IPS DF 4.7 (cell line): ENCODE data around the gene OR2M5.

Experiments used
- DNase-seq: peaks from one replicate; pipeline ENCODE4 v3.0.0-alpha.2; 2013; ENCODE audit warnings: low spot score; ENCODE audit errors: extremely low read depth

The OR2M5 gene, protein sequence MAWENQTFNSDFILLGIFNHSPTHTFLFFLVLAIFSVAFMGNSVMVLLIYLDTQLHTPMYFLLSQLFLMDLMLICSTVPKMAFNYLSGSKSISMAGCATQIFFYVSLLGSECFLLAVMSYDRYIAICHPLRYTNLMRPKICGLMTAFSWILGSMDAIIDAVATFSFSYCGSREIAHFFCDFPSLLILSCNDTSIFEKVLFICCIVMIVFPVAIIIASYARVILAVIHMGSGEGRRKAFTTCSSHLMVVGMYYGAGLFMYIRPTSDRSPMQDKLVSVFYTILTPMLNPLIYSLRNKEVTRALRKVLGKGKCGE

DNA sequence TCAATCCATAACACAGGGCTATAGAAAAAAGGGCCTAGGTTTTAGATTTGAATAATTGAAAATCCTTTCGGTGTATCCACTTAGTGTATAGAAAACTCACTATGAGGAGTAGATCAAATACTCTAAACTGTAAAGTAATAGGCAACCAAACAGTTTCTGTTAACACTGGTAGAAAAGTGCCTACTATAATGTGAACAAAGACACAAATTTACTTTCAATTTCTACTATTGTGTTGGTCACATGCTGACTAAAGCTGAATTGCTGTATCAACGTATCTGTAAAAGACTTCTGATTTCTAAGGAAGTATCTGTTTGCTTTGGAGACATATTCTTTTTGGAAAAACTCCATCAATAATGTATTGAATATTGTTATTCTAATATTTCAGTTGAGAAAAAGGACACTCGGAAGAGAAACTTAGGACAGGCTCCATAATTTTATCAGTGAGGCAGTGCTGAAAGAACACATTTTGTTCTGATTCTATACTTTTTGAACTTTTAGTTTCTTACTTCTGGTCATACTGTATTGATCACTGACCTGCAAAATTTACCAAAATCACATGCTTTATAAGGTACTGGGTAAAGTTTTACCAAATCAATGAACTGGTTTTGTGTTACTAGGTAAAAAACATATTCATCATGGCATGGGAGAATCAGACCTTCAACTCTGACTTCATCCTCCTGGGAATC lies at the start of gene OR2M5:
Gene OR2M5, plus strand, starts transcription at position 636 of the 686 bp plus-strand sequence. Its CDS starts 0 bp downstream, at position 636.
- no peak for DNase-seq

DNA sequence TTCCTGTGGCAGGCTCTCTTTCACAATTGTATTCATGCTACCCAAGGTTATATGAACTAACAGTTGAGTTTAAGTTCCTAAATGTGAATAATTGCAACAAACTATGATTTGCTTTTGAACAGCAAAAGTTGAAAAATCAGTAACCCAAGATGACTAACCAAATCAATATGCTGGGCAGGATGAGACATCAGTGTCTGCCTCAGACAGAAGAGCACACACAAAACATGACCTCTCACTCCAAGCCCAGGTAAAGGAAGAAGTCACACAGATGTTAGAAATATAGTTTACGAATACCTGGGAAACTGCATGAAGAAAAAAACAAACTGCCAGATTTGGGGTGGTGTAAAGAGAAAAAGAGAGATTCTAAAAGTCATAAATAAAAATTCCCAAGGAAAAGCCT lies 46.4 kb upstream of the OR2M5 start:
- no peak for DNase-seq

DNA sequence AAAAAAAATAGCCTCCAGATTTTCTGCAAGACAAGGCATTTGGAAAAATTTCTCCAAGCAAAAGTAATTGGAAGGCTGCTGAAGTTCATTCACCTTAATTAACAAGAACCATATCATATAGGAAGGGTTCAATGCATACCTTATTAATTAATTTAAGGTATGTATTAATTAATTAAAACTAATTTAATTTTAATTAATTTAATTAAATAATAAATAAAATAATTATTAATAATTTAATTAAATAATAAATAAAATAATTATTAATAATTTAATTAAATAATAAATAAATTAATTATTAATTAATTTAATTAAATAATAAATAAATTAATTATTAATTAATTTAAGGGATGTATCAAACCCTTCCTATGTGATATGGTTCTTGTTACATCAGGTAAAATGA lies 42.1 kb upstream of the OR2M5 start:
- DNase-seq: no peak

DNA sequence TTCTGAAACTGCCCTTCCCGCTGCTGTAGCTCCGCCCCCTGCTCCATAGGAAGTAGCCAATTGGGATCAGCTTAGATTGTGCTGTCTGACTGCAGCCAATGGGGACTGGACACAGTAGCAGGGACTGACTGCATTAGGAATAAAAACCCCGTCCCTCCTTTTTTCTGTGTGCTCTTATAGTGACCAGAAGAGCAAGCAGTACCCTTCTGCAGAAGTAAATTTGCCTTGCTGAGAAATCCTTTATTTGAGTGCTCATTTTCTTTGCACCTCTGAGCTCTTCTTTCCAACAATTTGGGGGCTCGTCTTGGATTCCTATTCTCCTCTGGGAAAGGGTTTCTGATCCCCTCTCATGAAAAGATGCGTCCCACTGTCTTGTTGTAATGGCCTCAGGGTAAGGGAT lies 33.8 kb upstream of the OR2M5 start:
- no peak for DNase-seq

DNA sequence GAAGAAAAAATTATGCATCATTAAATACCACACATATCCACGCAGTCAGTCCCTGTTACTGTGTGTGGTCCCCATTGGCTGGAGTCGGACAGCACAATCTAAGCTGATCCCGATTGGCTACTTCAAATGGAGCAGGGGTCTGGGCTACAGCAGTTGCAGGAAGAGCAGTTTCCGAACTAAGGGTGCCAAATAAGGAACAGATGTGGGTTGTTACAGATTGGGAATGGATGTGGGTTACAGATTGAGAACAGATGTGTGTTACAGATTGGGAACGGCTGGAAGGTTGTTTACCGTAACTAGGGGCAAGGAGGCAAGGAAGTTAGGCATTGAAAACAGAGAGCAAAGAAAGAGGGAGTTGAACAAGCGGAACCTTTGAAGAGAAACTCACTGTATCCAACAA lies 30.1 kb upstream of the OR2M5 start:
- no peak for DNase-seq

DNA sequence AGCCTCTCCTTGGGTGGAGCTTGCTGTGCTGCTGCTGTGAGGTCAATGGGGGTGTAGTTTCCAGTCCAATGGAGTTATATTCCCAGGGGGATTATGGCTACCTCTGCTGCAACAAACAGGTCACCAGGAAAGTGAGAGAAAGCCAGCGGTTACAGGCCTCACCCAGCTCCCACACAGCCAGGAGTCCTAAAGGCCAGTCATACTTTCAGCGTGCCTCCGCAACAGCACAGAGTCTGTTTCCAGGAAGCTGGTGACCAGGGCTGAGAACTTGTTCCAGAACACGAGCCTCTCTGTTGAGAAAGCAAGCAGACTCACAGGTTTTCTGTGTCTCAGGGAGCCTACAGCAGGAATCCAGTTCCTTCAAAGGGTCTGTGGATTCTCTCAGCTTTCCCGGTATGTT lies 17.3 kb upstream of the OR2M5 start:
- no peak for DNase-seq

DNA sequence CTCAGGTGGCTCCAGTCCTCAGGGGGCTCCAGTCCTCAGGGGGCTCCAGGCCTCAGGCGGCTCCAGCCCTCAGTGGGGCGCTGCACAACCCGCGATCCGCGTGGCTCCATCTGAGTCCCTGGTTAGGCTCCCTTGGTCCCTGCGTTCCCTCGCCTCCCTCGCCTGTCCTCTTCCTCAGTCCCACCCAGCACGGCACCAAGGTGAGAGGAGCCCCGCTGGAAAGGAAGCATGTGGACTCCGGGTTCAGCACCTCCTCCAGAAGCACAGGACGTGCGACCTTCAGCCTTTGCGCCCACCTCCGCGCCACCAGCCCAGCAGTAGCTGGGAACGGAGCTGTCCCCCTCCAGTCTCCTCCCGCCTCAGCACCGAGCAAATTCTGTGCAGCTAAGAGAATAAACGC lies 8.1 kb upstream of the OR2M5 start:
- no peak for DNase-seq

DNA sequence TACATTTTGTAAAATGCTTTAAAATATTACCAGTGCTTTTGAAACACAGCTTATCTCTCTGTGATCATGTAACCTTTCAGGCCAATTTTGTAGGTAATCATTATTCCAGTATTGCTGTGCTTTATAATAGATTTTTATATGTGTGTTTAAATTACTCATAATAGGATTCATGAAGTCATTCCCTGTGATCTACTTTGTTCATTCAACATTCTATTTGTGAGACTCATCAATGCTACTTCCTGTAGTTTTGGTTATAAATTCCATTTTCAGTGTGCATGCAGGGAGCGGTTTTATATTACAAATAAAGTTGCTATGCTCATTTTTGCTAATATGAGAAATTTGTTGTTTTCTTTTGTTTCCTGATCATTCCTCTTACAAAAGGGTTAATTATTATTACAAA lies 4.1 kb upstream of the OR2M5 start:
- DNase-seq: no peak

DNA sequence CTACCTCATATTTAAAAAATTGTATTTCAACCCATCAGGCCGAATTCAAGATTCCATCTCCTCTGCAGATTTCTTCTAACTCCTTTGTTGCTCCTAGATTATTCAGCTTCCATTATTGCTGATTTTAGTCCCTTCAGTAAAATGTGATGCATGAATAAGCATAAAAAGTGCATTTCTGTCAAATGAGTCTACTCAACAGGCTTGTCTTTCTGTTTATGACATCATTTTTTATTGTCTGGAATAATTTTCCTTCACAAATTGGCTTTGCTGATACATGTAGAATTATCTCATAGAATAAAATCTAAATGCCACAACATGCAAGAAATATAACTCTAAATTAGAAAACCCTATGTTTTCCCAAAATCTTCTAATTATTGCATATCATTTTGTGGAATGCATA lies 1.6 kb upstream of the OR2M5 start:
- DNase-seq: no peak

DNA sequence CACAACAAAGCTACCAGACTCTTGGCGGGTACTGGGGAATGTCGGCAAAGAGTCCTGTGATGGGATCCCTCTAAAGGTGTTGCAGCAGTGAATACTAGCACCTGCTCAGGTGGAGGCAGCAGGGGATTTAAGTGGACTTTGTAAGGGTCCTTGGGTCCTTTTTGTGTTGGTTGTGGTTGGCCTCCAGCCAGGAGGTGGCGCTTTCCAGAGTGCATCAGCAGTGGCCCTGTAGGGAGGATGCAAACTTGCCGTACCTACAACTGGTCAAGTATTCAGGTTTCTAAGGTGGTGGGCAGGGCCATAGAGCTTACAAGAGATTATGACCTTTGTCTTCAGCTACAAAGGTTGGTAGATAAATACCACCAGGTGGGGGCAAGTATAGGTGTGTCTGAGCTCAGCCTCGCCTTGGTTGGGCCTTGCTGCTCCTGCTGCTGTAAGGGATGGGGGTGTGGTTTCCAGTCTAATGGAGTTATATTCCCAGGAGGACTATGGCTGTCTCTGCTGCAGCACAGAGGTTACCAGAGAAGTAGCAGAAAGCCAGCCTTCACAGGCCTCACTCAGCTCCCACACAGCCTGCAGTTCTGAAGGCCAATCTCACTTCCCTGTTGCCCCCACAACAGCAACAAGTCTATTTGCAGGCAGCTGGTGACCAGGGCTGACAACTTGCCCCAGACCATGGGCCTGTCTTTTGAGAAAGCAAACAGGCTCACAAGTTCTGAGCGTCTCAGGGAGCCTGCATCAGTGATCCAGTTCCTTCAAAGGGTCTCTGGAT lies 7.3 kb downstream of the OR2M5 start:
- no peak for DNase-seq

DNA sequence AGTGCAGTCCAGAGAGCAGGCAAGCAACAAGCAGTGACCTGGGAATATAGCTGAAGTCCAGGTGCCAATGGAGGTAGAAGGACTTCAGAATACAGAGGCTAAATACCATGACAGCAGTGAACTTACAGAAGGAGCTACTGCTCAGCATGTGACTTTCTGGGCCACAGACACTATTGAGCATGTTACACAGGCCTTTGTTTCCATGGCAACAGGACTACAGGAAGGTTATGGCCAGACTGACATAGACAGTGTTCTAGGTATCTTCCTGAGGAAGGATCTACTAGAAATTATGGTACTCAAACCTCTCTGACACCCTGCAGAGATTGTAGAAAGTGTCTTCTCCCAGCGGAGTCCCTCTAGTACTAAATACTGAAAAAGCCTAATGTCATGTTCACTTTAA lies 11.0 kb downstream of the OR2M5 start:
- no peak for DNase-seq

DNA sequence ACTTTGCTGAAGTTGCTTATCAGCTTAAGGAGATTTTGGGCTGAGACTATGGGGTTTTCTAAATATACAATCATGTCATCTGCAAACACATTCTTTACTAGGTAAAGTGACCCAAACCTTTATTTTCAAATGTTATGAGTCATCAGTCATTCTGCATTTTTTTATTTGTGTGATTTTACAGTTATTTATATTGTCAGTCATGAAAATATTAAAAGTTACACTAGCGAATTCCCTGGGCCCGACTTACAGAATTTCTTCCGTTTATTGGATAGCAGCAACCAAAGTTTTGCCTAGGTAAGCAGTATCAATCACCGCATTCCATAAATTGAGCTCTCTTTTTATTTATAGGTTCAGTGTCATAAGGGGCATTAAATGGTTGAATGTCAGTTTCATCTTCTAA lies 13.8 kb downstream of the OR2M5 start:
- DNase-seq: no peak

DNA sequence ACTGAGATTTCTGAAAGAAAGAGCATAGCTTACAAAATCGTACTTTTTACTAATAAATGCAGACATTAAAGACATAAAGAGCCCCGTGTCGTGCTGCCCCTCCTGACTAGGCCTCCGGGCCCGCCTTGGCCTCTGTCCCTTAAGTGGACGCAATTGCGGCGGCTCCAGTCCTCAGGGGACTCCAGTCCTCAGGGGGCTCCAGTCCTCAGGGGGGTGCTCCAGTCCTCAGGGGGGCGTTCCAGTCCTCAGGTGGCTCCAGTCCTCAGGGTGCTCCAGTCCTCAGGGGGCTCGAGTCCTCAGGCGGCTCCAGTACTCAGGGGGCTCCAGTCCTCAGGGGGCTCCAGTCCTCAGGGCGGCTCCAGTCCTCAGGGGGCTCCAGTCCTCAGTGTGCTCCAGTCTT lies 19.1 kb downstream of the OR2M5 start:
- DNase-seq: no peak

DNA sequence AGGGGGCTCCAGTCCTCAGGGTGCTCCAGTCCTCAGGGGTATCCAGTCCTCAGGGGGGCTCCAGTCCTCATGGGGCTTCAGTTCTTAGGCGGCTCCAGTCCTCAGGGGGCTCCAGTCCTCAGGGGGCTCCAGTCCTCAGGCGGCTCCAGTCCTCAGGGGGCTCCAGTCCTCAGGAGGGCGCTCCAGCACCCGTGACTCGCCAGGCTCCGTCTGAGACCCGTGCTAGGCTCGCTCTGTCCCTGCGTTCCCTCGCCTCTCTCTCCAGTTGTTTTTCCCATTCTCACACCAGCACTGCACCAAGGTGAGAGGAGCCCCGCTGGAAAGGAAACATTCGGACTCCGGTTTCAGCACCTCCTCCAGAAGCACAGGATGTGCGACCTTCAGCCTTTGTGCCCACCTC lies 20.2 kb downstream of the OR2M5 start:
- DNase-seq: no peak

DNA sequence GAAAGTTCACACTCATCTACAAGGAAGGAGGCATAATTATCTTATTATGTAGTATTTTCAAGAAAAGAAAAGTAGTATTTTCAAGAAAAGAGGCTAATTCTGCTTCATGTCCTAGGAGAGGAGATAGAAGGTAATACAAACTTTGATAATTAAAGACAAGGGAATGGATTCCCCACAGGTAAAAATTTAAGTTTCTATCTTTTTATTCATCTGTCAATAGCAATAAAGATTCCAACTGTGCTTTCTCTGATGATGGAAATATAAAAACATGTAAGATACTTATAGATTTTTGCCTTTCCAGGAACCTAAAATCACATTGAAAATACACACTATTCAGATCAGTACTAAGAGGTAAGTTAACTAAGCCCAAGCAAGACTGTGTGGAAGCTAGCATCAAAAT lies 29.6 kb downstream of the OR2M5 start, which contains the start of gene OR2M2:
Gene OR2M2, plus strand, starts transcription at position 301 of the 400 bp plus-strand sequence. CDS start 5,165 bp downstream, outside the sequence.
- no peak for DNase-seq

DNA sequence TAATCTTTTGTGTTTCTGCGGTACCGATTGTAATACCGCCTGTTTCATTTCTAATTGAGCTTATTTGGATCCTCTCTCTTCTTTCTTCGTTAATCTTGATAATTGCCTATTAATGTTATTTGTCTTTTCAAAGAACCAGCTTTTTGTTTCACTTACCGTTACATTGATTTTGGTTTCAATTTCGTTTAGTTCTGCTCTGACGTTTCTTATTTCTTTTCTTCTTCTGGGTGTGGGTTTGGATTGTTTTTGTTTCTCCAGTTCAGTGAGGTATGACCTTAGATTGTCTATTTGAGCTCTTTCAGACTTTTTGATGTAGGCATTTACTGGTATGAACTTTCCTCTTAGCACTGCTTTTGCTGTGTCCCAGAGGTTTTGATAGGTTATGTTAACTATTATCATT lies 39.0 kb downstream of the OR2M5 start:
- no peak for DNase-seq

DNA sequence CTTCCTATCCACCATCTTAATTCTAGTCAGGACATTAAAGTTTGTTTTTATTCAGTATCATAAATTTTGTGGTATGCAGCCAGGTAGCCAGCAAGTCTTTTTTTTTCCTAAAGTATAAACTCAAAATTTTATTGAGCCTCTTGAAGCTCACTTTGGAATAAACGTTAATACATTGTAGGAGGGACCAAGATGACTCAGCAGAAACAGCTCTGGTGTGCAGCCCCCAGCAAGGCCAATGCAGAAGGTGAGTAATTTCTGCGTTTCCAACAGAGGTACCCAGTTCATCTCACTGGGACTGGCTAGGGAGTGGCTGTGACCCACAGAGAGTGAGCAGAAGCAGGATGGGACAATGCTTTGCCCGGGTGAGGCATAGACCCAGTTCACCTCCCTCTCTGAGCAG lies 42.4 kb downstream of the OR2M5 start:
- no peak for DNase-seq

DNA sequence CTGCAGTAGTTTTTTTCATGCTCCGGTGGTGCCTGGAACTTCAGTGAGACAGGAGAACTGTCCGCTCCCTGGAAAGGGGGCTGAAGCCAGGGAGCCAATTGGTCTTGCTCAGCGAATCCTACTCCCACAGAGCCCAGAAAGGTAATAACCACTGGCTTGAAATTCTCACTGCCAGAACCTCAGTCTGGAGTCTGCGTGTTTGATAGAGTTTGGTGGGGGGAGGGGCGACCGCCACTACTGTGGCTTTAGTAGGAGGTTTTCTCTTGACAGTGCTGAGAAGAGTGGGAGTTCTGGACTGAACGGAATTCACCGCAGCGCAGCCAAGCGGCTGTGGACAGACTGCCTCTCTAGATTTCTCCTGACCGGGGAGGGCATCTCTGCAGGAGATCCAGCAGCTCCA lies 44.1 kb downstream of the OR2M5 start:
- no peak for DNase-seq

DNA sequence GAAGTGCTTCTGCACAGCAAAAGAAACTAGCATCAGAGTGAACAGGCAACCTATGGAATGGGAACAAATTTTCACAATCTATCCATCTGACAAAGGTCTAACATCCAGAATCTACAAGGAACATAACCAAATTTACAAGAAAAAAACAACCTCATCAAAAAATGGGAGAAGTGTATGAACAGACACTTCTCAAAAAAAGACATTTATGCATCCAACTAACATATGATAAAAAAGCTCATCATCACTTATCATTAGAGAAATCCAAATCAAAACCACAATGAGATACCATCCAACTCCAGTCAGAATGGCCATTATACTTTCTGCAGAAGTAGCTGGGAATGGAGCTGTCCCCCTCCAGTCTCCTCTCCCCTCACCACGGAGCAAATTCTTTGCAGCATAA lies 49.2 kb downstream of the OR2M5 start:
- no peak for DNase-seq
